GM19023 (cell line): Measurements from ENCODE around the gene VPS16.

Experiments used
- ATAC-seq: cut with Tn5 transposase; IDR thresholded peaks from one replicate; pipeline ENCODE4 v1.9.1; 2021; ENCODE audit warnings: mild to moderate bottlenecking, moderate library complexity; ENCODE audit not compliant: unreplicated experiment

The VPS16 gene

DNA sequence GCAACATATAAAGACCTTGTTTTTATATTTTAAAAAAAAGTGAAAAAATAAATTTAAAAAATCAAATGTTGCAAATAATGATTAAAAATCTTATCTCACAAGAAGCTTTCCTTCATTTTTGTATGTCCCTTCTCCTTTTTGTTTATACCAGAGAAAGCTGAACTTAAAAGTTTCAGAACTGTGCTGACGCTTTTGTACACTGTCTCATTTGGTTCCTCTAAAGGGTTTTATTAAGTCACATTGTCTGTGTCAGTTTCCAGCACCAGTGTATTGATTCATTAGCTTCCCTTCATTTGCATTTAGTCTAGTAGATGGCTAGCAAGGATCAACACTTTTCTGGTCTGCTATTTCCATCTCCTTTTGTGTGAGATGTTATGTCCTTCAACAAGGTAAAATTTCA, 6.8 kb upstream of the VPS16 start:
- ATAC-seq = no peak

DNA sequence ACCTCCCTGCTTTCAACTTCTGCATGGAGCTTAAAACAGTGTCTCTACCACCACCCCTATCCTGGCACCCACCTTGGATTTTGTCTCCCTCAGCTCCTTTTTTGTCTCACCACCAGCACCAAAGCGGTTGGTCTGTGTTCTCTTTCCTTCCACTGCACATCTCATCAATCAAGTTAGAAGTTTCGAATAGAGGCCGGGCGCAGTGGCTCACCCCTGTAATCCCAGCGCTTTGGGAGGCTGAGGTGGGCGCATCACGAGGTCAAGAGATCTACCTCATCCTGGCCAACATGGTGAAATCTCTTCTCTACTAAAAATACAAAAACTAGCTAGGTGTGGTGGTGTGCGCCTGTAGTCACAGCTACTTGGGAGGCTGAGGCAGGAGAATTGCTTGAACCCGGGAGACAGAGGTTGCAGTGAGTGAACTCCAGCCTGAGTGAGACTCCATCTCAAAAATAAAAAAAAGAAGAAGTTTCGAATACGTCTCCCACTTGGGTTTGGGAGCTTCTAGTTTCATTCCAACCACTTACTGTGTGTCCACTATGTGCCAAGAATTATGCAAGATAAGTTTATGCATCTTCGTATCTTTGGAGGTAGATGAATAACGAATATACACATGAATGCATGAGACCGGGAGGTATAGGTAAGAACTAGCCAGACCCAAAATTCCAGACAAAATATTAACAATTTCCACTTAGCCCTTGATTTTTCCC, 6.0 kb upstream of the VPS16 start:
- no peak for ATAC-seq

DNA sequence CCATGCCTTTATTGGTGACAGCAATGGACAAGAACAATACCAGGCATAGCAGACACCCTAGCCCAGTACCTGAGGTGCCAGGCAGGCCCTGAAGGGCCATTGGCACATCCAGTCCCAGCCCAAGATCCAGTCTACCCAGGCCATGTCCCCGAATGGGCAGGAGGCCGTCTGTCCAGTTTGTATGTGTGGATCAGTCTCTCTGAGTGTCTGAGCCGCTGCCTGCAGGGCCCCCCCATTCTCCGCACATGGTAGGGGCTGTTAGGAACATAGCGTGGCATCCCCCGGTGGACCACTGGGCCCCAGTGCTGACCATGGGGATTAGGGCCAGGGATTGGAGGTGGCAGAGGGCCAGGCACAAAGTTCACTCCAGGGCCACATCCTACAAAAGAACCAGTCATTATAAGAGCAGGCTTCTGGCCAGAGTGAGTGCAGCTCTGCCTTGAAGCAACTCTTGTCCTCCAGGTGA, 5.2 kb upstream of the VPS16 start:
- no peak for ATAC-seq

DNA sequence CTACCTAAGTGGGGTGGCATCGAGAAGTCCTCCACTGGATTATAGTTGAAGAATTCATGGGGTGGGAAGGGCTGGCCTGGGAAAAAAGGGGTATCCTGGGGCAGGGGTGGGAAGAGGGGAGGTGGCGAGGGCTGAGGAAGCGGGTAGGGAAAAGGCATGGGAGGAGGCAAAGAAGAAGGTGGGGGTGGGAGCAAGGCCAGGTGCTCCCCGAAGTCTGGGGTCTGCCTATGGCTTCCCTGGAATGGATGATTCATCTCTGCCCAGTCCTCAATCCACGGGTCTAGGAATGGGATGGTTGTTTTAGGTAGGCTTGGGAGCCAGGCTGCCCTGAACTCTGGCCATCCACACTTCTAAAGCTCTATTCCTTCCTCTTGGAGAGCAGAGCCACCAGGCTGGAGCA, 4.5 kb upstream of the VPS16 start:
- no peak for ATAC-seq

DNA sequence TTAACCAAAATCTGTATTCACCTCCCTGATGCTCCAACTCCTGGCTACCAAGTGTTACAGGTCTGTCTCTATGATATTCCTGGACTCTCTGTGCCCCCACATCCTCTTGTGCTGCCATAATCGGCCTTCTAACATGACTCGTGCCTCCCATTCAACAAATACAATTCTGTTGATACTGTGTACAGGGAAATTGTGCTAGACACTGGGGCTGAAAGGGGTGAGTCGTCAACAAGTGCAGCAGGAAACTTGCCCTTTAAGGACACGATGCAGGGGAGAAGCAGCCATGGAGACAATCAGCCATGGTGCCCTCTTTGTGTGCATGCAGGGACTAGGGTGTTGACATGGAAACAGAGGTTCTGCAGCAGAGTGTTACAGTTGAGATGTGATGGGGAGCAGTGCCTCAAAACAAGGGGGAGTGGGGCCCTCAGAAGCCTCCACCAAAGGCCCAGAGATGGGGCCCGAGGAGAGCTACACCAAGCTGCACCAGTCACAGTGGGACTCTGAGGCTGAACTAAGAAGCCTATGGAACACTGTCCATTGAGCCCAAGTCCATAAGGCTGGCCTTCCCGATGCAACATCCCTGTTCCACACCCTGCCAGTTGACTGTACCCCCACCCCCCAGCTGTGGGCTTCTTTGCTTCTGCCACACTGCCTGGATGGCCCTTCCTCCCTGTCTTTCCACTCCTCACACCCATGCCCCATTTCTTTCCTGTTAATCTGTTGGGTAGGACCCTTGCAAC, 3.2 kb upstream of the VPS16 start:
- ATAC-seq = no peak

DNA sequence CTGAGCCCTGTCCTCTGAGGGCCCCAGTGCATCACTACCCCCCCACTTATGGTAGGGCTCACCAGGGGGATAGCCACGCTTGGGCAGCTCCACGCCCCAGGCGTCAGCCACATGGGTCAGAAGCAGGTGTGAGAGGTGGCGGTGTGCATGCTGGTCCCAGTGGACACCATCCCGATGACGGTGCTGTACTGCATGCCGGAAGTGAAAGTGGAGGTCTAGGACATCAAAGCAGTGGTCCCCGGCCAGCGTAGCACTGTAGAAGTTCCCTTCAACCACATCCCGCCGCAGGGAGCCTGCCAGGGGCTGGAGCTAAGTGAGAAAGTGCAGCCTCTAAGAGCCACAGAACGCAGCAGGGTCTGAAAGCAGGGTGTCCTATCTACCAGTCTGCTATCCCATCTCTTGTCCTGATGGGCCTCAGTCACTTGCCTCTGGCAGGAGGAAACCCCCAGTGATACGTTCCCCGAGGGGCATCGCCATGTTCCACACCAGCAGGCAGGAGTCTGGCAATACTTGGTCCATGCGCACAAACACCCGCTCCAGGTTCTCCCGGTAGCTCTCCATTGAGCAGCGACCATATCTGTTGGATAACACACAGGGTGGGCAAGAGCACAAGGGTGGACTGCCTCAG, 2.3 kb upstream of the VPS16 start:
- no peak for ATAC-seq

DNA sequence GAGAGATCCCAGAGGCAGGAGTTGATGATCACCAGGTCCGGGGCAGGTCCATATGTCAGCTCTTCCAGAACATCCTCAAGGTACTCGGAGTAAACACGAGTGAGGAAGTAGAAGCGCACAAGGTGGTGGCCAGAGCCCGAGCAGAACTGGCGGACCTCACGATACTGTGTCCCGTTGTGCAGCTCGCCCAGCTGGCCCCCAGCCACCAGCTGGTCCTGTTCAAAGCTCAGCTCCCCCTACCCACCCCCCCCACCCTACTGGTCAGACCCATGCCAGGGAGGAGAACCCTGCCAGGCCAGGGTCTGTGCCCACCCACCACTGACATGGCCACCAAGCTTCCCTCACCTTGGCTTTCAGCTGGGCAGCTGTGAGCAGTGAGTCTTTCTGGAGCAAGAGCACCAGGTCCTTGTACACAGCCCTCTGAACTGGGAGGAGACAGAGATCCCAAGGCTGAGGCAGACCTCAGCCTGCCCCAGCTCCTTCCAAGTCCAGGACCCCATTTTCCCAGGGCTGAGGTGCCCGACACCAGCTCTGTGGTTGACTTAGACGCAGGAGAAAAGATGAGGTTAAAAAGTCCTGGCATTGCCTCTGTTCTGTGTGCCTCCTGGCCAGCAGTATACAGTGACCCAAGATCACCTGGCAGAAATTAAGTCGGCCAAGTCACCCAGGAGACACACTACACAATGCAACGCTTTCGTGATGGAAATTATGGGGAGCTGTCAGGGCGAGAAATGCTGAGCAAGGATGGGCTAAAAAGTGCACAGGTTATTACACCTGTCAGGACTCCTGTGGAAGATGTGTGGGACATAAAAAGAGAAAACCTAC, 1.5 kb upstream of the VPS16 start:
- no peak for ATAC-seq

DNA sequence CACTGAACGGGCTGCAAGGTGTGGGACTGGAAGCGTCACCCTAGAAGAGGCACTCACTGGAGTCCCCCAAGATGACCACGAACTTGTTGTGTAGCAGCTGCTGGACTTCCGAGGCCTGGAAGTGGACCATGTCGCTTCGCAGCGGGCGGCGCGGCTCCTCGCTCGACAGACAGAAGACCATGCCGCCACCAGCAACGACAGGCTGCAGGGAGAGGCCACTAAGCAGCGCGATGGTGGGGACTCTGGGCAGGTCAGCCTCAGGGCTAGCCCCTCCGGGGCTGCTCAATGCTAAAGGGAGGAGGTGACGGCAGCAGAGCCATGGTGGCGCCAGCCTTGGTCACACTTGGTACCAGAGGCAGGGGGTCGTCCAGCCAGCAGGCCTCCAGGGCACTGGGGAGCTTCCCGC, 810 bp upstream of the VPS16 start:
- ATAC-seq = no peak

DNA sequence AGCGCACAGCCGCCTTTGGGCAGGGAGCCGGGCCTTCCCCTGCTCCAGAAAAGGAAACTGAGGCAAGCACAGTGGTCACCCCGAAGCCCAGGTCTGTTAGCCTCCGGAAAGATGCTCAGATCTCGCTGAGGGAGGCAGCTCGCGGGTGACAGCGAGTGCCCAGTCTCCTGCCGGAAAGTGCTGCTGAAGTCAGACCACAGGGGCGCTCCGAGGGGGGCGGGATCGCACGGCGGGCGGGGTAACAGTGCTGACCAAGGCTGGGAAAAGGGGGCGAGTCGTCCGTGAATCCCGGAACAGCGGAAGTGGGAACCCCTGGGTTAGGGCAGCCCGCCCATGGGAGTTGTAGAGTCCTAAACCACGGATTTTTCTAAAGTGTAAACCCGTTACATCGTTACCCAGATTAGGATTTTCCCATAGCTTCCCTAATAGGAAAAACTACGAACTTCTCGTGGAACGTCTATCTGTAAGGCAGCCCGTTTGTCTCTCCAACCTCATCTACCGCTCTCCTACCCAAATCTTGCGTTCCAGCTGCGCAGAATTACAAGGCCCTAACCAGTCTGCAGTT, 504 bp downstream of the VPS16 start:
- ATAC-seq = peak; percentile 45

DNA sequence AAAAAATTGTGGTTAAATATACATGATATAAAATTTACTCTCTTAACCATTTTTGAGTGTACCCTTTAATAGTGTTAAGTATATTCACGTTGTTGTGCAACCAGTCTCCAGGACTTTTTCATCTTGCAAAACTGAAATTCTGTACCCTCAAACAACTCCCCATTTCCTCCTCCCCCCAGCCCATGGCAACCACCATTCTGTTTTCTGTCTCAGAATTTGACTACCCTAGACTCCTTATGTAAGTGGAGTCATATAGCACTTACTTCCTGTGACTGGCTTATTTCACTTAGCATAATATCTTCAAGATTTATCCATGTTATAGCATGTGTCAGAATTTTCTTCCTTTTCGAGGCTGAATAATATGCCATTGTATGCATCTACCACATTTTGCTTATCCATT, 5.1 kb downstream of the VPS16 start:
- no peak for ATAC-seq

DNA sequence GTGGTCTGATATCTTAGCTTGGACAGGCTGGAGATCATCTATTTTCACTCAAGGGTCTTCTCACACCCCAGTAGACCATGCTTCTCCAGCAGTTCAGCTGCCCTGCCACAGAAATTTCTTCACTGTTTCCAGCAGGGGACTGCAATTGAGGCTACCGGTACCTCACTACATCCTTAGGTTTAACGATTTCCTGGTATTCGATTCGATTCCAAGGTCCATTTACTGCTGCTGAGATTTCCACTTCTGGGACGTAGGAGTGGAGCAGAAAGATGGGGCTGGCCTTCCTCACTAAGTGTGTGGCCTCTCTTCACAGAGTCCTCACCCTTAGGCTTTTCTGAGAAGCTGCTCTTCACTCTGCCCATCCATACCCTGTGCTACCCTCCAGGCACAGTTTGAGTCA, 6.2 kb downstream of the VPS16 start:
- ATAC-seq = no peak

DNA sequence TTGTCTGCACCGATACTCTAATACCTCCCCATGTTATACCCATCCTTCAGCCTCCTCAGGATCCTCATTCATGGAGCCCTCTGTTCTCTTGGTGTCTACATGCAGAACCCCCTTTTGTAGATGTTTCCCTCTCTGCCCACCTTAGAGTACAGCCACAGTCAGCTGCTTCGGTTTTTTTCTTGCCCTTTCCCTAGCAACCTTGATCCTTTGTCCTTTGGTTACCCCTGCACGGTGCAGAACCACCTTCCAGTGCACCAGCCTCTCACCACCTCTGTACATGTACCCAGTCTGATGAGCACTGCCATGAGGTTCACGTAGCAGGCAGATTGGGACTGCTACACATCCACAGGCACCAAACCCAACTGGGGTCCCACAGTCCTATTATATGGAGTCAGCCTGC, 7.3 kb downstream of the VPS16 start:
- no peak for ATAC-seq

DNA sequence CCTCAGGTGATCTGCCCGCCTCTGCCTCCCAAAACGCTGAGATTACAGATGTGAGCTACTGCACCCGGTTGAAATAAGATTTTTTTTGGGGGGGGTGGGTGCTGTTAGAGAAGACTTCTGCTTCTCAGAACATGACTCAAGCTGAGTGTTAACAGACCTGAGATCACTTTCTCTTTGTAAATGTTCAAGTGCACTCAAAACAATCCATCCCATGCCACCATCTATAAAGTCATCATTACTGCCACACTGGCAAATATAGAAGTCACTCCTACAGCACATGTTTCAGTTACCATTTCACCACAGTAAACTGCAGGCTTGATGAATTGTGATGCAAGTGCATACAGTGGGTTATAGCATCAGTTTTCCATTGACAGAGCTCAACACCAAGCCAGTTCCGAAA, 9.0 kb downstream of the VPS16 start:
- no peak for ATAC-seq

DNA sequence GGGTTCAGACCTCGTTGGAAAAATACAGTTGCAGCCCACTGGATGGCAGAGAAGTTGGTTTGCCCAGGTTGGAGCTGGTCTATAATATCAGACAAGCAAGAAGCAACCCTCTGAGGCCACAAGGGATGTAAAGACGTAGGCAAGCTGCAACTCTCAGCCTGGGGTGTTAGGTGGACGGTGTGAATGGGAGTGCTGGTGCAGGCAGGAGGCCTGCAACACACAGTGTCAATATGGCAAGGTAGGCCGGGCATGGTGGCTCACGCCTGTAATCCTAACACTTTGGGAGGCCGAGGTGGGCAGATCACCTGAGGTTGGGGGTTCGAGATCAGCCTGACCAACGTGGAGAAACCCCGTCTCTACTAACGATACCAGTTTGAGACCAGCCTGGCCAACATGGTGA, 10.5 kb downstream of the VPS16 start:
- ATAC-seq = no peak

DNA sequence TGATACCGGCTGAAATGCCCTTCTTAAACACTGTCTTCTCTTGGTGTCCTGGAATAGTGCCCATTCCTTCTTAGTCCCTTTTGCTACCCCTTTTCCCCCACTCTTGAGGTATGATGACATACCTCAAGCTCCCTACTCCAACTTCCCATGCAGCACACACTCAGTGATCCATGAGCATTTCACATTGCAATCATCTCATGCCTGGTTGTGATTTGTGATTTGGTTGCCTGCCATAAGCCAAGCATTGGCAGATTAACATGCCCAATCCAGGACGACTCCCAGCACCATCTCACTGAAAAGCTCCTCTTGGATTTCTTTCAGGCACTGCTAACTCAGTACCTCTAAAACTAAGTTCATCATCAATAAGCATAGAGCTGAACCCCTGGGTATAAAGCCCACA, 18.0 kb downstream of the VPS16 start:
- ATAC-seq = no peak

DNA sequence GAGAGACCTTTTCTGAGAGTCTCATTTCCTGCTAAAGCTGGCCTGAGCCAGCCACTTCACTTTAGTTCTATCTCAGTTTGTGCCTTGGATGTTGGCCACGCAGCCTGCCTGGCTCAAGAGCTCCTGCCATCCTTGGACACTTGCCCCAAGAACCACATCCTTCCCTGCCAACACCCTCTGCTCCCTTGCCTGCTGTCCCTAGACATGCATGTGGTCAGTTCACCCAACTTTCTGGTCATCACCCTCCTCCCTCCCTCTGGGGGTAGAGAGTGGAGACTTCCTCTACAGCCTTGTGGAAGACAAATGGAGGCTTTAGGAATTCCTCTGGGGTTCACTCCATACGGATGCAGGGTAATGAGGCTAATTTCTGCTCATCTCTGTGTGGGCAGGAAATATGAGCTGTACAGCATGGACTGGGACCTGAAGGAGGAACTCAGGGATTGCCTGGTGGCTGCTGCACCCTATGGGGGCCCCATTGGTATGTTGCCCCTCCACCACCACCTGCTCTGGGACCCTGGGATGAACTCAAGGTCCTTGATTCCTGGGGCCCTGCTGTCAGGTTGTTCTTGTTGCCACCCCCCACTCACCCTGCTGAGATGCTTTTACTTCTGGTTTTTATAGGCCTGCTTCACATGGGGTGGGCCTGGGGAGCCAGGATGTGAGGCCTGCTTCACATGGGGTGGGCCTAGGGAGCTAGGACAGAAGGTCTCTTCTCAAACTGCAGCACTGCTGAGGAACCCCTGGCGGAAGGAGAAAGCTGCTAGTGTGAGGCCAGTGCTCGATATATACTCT, 19.0 kb downstream of the VPS16 start:
- ATAC-seq = no peak

DNA sequence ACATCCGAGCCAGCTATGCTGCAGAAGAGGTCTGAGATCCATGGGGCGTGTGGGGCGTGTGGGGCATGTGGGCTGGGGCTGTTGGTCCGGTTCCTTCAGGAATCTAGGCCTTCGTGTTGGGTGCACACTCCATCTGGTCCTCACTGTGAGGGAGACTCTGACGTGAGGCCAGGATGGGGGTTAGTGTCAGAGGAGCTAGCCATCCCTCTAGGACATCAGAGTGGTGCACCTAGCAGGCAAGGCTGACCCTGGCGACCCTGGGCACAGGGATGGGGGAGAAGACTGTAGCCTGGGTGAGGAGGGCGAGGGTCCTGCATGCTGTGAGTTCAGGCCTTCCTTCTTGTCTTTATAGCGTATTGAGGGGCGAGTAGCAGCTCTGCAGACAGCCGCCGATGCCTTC, 24.1 kb downstream of the VPS16 start:
- no peak for ATAC-seq

DNA sequence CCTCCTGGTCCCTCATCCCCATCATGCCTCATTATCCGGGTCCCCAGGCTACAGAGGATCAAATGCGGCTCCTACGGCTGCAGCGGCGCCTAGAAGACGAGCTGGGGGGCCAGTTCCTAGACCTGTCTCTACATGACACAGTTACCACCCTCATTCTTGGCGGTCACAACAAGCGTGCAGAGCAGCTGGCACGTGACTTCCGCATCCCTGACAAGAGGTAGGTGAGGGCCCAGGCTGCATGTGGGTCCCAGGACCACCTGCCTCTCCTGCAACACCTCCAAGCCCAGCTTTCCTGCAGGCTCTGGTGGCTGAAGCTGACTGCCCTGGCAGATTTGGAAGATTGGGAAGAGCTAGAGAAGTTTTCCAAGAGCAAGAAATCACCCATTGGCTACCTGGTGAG, 24.6 kb downstream of the VPS16 start:
- no peak for ATAC-seq

DNA sequence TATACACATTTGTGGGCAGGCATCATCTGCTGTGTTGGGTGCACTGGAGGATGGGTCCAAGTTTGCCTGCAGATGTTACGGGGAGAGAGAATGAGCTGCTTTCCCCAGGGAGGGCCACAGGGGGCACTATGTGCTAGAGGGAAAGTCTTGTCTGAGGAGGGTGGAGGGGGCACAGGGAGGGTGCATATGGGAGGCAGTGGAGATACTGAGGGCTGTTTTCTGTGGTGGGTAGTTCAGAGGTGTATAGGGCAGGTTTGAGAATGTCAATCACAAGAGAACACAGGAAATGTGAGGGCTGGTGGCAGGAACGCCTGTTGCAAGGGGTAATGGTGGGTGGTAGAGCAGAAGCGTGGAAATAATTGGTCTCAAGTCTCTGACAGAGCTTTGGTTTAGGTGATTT, 25.1 kb downstream of the VPS16 start:
- ATAC-seq = no peak

DNA sequence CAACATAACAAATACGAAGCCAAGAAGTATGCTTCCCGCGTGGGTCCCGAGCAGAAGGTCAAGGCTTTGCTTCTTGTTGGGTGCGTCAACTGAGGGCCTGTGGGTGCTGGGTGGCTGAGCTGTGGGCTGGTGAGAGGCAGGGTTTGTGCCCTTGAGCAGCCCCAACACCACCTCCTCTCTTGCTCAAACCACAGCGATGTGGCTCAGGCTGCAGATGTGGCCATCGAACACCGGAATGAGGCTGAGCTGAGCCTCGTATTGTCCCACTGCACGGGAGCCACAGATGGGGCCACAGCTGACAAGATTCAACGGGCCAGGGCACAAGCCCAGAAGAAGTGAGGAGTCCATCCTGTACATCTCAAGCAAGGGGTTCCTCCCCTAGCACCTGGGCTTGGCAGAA, 25.7 kb downstream of the VPS16 start:
- no peak for ATAC-seq
